Heart left ventricle (tissue), 16 donors: ENCODE results near the gene ARVCF. TPM values are rescaled to one million over a fixed set of nuclear protein-coding genes. Genes with fewer than 3 reads are reported as not detected.

Experiments
- ATAC-seq, 4 donors: fragments of 200-7000 bp; cut with Tn5 transposase; one replicate each; pipeline ENCODE4 v1.9.1; 2020 to 2022; ENCODE audit warnings: moderate library complexity in 4 of 4, mild to moderate bottlenecking in 3 of 4, moderate number of reproducible peaks in 1 of 4
- DNase-seq, 5 donors: peaks; one replicate each; pipeline ENCODE4 v3.0.0-alpha.2; 2020
- H3K27ac ChIP-seq, 12 donors: fragments of 200-600 bp; sonication (generic) in 4 of 12; one replicate each; pipeline versions ENCODE4 v1.5.0 to v1.8.0; 2016 to 2022; ENCODE audit warnings: mild to moderate bottlenecking in 2 of 12
- H3K27me3 ChIP-seq, 9 donors: fragments of 200-600 bp; sonication (generic) in 2 of 9; one replicate each; pipeline versions ENCODE4 v1.5.1 to v1.8.0; 2016 to 2022; ENCODE audit warnings: mild to moderate bottlenecking in 3 of 9
- H3K36me3 ChIP-seq, 9 donors: fragments of 200-600 bp; sonication (generic) in 2 of 9; one replicate each; pipeline versions ENCODE4 v1.5.0 to v1.8.0; 2018 to 2022; ENCODE audit warnings: mild to moderate bottlenecking in 2 of 9
- H3K4me1 ChIP-seq, 12 donors: fragments of 200-600 bp; sonication (generic) in 4 of 12; one replicate each; pipeline versions ENCODE4 v1.5.0 to v1.8.0; 2016 to 2022; ENCODE audit warnings: mild to moderate bottlenecking in 3 of 12
- H3K4me3 ChIP-seq, 12 donors: fragments of 200-600 bp; sonication (generic) in 4 of 12; one replicate each; pipeline versions ENCODE4 v1.5.0 to v1.8.0; 2017 to 2022; ENCODE audit warnings: mild to moderate bottlenecking in 9 of 12, moderate library complexity in 4 of 12
- H3K9me3 ChIP-seq, 12 donors: fragments of 200-600 bp; sonication (generic) in 4 of 12; one replicate each; pipeline versions ENCODE4 v1.5.0 to v1.8.0; 2016 to 2022; ENCODE audit warnings: mild to moderate bottlenecking in 1 of 12
- POLR2A ChIP-seq, 2 donors: fragments of 450-650 bp; IDR thresholded peaks; one replicate each; pipeline ENCODE4 v1.6.1; 2017; ENCODE audit warnings: antibody characterized with exemption in 2 of 2, mild to moderate bottlenecking in 2 of 2, moderate library complexity in 2 of 2
- whole genome bisulfite sequencing, 4 donors: extraction: QIAGEN DNeasy Blood & Tissue Kit in 2 of 4; methylation state at CpG; one replicate each; pipeline versions ENCODE4 v1.1.5 to v1.1.7; 2013 to 2018; 5-methylcytosine and 5-hydroxymethylcytosine counted together
- intact Hi-C, 10 donors: fragments of 100-400 bp; cut with DNase I; formaldehyde crosslinking; loops; one replicate each; pipeline versions ENCODE4 v1.11.1 to v1.14.2; 2022
- polyA plus RNA-seq, 2 donors: library from polyadenylated mRNA; stranded (reverse); fragments of 200-250 nt; gene quantifications; one replicate each; pipeline ENCODE4 v1.2.3, GENCODE V29; 2013
- total RNA-seq, 9 donors: library from RNA; depleted of rRNA in 2 of 9; stranded (reverse); fragments of >200 nt in 2 of 9; fragmentation: NEBNext Ultra II Directional in 3 of 9; extraction: Animal tissue kit (Norgen Biotek cat#: 25700) in 3 of 9; gene quantifications; one replicate each; pipeline versions ENCODE4 v1.1.0 to v1.2.4, GENCODE V29; 2016 to 2023
- TF ChIP-seq, protein P1 (sequence below), 12 donors: fragments of 200-600 bp; sonication (generic) in 4 of 12; IDR thresholded peaks; one replicate each; pipeline versions ENCODE4 v1.5.0 to v1.8.0; 2018 to 2022; ENCODE audit warnings: antibody characterized with exemption in 12 of 12, mild to moderate bottlenecking in 5 of 12
- donor health status: ischemic (EF 13 %, LVEDD 7.1; RV severe dilation, severe dysfunction).
- donor health status: healthy with polysubstance abuse.
- donor health status: DM: no; HTN: yes; CAD: no.
- donor health status: DM: no; HTN: no; CAD: no.
- donor health status: ischemic (EF 25% LVEDD 6.9; RV normal size, moderate dysfunction).
- donor health status: ischemic (EF 25% LVEDD 5.7; RV mildly dilated, moderate dysfunction).
- donor health status: healthy.
- donor health status: DM: yes; HTN: yes; CAD: no.
- donor health status: ischemic (EF 35%, LVEDD 5.7; RV mildly dilated, moderate dysfunction).
- donor health status: nonischemic (EF 11% LVEDD 7.7; RV severe dilation, severe dysfunction).
- donor health status: DM: yes; HTN: yes; CAD: no.
- donor health status: PGD.
- donor health status: ischemic (EF 29% LVEDD 5.4; RV normal size, mild dysfunction).
- donor health status: nonischemic (EF 23%, LVEDD 6.1; RV moderate dilation, normal function).

Gene ARVCF
- total and polyA plus RNA-seq, 11 donors, result 21.2 to 46.6 (median 33.3) TPM

DNA sequence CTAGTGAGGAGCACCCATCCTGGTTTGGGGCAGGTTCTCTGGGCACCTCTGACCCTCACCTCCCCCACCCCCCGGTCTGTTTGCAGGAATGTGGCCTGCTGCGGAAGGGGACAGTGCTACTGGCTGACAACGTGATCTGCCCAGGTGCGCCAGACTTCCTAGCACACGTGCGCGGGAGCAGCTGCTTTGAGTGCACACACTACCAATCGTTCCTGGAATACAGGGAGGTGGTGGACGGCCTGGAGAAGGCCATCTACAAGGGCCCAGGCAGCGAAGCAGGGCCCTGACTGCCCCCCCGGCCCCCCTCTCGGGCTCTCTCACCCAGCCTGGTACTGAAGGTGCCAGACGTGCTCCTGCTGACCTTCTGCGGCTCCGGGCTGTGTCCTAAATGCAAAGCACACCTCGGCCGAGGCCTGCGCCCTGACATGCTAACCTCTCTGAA lies 48.2 kb downstream of the ARVCF start:
- Histone ChIP-seq H3K36me3 (peaks cover 0 to 88% (median 70%) of the 10 kb centered on the region in 9 donors), H3K9me3 (no peaks in the 10 kb centered on the region), H3K4me1 (peaks cover 0 to 25% (median 4%) of the 10 kb centered on the region in 12 donors), H3K27ac (no peak overlapping the region), H3K27me3 (no peaks in the 10 kb centered on the region), H3K4me3 (no peak overlapping the region)
- ATAC-seq, result no peak
- intact Hi-C loops, result loop anchor here in 3 of 10 donors (10.0 kb wide), 2 partner anchors 116 to 156 kb away; partner anchors contain the start of gene DGCR8 (in 2 of the 3)
- no peak for DNase-seq
- WGBS, 4 donors, result 74 to 86% (median 85%) methylated on average over 15 to 18 of the region's 18 CpGs
- no peak for TF ChIP-seq POLR2A (IDR thresholded peaks at IDR 0.05)
- TF ChIP-seq, protein P1, sequence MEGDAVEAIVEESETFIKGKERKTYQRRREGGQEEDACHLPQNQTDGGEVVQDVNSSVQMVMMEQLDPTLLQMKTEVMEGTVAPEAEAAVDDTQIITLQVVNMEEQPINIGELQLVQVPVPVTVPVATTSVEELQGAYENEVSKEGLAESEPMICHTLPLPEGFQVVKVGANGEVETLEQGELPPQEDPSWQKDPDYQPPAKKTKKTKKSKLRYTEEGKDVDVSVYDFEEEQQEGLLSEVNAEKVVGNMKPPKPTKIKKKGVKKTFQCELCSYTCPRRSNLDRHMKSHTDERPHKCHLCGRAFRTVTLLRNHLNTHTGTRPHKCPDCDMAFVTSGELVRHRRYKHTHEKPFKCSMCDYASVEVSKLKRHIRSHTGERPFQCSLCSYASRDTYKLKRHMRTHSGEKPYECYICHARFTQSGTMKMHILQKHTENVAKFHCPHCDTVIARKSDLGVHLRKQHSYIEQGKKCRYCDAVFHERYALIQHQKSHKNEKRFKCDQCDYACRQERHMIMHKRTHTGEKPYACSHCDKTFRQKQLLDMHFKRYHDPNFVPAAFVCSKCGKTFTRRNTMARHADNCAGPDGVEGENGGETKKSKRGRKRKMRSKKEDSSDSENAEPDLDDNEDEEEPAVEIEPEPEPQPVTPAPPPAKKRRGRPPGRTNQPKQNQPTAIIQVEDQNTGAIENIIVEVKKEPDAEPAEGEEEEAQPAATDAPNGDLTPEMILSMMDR (IDR thresholded peaks at IDR 0.05), result no peak

DNA sequence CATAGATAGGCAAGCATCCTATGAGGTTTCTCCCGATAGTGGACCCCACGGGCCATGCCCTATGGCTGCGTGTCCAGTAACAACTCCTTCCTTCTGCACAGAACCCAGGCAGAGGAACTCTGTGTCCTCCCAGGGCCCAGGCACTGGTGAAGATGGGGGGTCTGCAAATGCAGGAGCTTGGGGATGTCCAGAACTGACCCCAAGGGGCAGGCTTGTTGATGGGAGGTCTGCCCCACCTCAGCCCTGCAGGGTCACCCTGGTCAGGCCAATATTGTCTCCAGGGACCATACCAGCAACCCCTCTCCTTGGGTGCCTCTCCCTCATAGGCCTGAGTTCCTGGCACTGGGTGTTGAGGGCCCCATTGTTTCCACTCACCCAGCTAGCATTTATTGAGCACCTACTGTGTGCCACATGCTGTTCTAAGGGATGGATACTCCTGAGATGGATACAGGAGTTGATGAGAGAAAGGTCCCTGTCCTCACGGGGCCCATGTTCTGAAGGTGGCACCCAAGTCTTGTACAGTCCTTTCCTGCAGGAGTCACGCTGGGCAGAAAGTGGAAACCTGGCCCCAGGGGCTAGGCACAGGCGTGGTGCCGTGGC lies 48.7 kb downstream of the ARVCF start:
- no peak for DNase-seq
- peaks cover 0 to 86% (median 68%) of the 10 kb centered on the region in 9 donors for H3K36me3 ChIP-seq
- no peak overlapping the region for H3K4me3 ChIP-seq
- peaks cover 0 to 25% (median 5%) of the 10 kb centered on the region in 12 donors for H3K4me1 ChIP-seq
- TF ChIP-seq, protein P1 (IDR thresholded peaks at IDR 0.05), result no peak
- TF ChIP-seq POLR2A (IDR thresholded peaks at IDR 0.05), result no peak
- ATAC-seq, result no peak
- H3K27ac ChIP-seq, result no peak overlapping the region
- intact Hi-C loops, result loop anchor here in 3 of 10 donors (10.0 kb wide), 2 partner anchors 117 to 157 kb away; partner anchors contain the start of gene DGCR8 (in 2 of the 3)
- 90 to 93% (median 91%) methylated on average over 5 to 7 of the region's 7 CpGs for WGBS, 4 donors
- no peaks in the 10 kb centered on the region for H3K27me3 ChIP-seq
- H3K9me3 ChIP-seq, result no peaks in the 10 kb centered on the region

DNA sequence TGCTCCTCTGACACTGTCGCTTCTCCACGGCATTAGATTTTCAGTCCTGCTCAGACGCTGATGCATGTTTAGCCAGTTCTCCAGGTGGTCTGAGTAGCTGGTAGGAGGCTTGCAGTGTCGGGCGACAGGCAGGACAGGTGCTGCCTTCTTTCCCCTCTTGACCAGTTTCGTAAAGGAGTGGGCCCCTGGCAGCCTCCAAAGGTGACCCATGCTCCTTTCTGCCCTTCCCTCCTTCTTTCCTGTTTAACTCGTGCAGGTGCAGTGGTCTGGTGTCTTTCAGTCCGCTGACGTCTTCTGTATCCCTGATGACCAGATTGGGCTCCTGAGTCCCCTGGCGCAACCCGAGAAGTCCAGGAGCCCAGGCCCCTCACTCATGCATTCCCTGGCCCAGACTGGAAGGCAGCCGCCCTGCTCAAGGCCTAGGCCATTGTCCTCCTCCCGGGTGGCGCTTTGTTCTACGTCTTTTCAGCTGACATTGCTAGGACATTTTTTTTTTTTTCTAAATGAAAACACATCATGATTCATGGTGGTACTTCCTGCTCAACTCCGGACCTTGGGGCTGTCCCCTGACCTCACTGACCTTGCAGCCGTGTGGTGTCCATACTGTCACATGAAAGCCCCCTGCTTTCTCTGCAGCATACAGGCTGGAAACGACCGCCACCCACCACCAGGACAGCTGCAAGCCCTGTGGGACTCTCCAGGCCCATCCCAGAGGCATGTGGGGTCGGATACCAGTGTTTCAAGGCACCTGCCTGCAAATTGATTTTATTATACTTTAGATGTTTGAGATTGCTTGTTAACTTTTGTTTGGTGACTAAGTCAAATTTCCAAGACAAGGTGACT lies 49.5 kb downstream of the ARVCF start:
- H3K9me3 ChIP-seq, result no peaks in the 10 kb centered on the region
- no peak for ATAC-seq
- WGBS, 4 donors, result 71 to 74% (median 73%) methylated on average over 20 of the region's 20 CpGs
- H3K36me3 ChIP-seq, result peaks cover 0 to 78% (median 70%) of the 10 kb centered on the region in 9 donors
- TF ChIP-seq POLR2A (IDR thresholded peaks at IDR 0.05), result no peak
- TF ChIP-seq, protein P1 (IDR thresholded peaks at IDR 0.05), result no peak
- no peak overlapping the region for H3K4me3 ChIP-seq
- intact Hi-C loops, result loop anchor here in 3 of 10 donors (10.0 kb wide), 2 partner anchors 118 to 158 kb away; partner anchors contain the start of gene DGCR8 (in 2 of the 3)
- H3K27ac ChIP-seq, result no peak overlapping the region
- H3K4me1 ChIP-seq, result peaks cover 0 to 31% (median 12%) of the 10 kb centered on the region in 12 donors
- DNase-seq, result no peak
- no peaks in the 10 kb centered on the region for H3K27me3 ChIP-seq
